SH-SY5Y (cell line): Measurements from ENCODE around the gene CREB3L1.

Experiments used
- GATA2 ChIP-seq: IDR thresholded peaks from 2 replicates; pipeline ENCODE4 v1.6.1; 2011; ENCODE audit warnings: mild to moderate bottlenecking, low read depth, low read length
- GATA3 ChIP-seq: IDR thresholded peaks from 2 replicates; pipeline ENCODE4 v1.6.1; 2011; ENCODE audit warnings: low read depth, mild to moderate bottlenecking, low read length, moderate library complexity

- TF ChIP-seq GATA3 = no peak
- TF ChIP-seq GATA2 = no peak
Observed at GRCh38 chr11:46247659-46248058, 29.8 kb upstream of the CREB3L1 start.
